Left kidney (tissue), 2 donors: ENCODE data around the gene HEMGN. TPM values are rescaled to one million over a fixed set of nuclear protein-coding genes. Genes with fewer than 3 reads are reported as not detected.

ENCODE experiments used
- DNase-seq: peaks from one replicate; pipeline ENCODE4 v3.0.0-alpha.2; 2013
- polyA plus RNA-seq: library from polyadenylated mRNA; unstranded; fragments of 120-200 nt; gene quantifications from one replicate; pipeline ENCODE4 v1.2.1, GENCODE V29; 2013; ENCODE audit not compliant: insufficient read length

Gene HEMGN
- polyA plus RNA-seq, 1 donor: 1.5 TPM

GRCh38 chr9:97933297-97933998 lies 4.5 kb downstream of the HEMGN start:
- DNase-seq: no peak

- DNase-seq: no peak
These were observed 7.0 kb downstream of the HEMGN start for GRCh38 chr9:97930972-97931371.

- no peak for DNase-seq
These were observed 8.9 kb downstream of the HEMGN start for GRCh38 chr9:97928986-97929604.

- no peak for DNase-seq
These were observed 12.3 kb downstream of the HEMGN start for GRCh38 chr9:97925497-97926334.

- DNase-seq: no peak
These were observed 13.6 kb downstream of the HEMGN start for GRCh38 chr9:97924386-97924785.

GRCh38 chr9:97923529-97924108 lies 14.4 kb downstream of the HEMGN start:
- DNase-seq: peak; percentile 86

- peak; percentile 98 for DNase-seq
These were observed 15.8 kb downstream of the HEMGN start, which contains the start of gene TRMO for GRCh38 chr9:97921959-97922724. TRMO (minus strand) TSS chr9:97922500; CDS start chr9:97922493, 7 bp downstream.

GRCh38 chr9:97919217-97919813 lies 18.7 kb downstream of the HEMGN start:
- no peak for DNase-seq

GRCh38 chr9:97918611-97919010 lies 19.4 kb downstream of the HEMGN start:
- no peak for DNase-seq

GRCh38 chr9:97911970-97912369 lies 26.0 kb downstream of the HEMGN start:
- DNase-seq: no peak

GRCh38 chr9:97911528-97911927 lies 26.4 kb downstream of the HEMGN start:
- DNase-seq: no peak

- no peak for DNase-seq
These were observed 27.6 kb downstream of the HEMGN start for GRCh38 chr9:97910357-97910756.

GRCh38 chr9:97908705-97909104 lies 29.3 kb downstream of the HEMGN start:
- DNase-seq: no peak

GRCh38 chr9:97907632-97908031 lies 30.3 kb downstream of the HEMGN start:
- no peak for DNase-seq

- no peak for DNase-seq
These were observed 30.9 kb downstream of the HEMGN start for GRCh38 chr9:97907046-97907445.

GRCh38 chr9:97906236-97906831 lies 31.6 kb downstream of the HEMGN start:
- DNase-seq: no peak

GRCh38 chr9:97905228-97905627 lies 32.7 kb downstream of the HEMGN start:
- DNase-seq: no peak

GRCh38 chr9:97904725-97905124 lies 33.2 kb downstream of the HEMGN start:
- no peak for DNase-seq

- no peak for DNase-seq
These were observed 34.8 kb downstream of the HEMGN start for GRCh38 chr9:97903177-97903576.

GRCh38 chr9:97900738-97901565 lies 37.0 kb downstream of the HEMGN start:
- peak; percentile 27 for DNase-seq
